DOHH2 (cell line): Measurements from ENCODE around the gene SRGAP3.

Experiments
- H3F3A ChIP-seq: fragments of 200-600 bp; sonication (generic), shearing (Covaris generic); 2 replicates; pipeline ENCODE4 v1.6.0; 2016; ENCODE audit warnings: antibody characterized with exemption, mild to moderate bottlenecking; ENCODE audit not compliant: control insufficient read depth, insufficient read depth
- H3K27ac ChIP-seq: fragments of 200-600 bp; sonication (generic); 2 replicates; pipeline ENCODE4 v1.5.1; 2014; ENCODE audit warnings: low read depth, mild to moderate bottlenecking, low read length, moderate library complexity
- H3K27me3 ChIP-seq: fragments of 200-600 bp; sonication (generic); 2 replicates; pipeline ENCODE4 v1.6.1; 2014; ENCODE audit warnings: mild to moderate bottlenecking, low read length, mixed read lengths; ENCODE audit not compliant: control insufficient read depth
- H3K36me3 ChIP-seq: fragments of 200-600 bp; sonication (generic); 2 replicates; pipeline ENCODE4 v1.6.1; 2014; ENCODE audit warnings: mild to moderate bottlenecking, low read length, moderate library complexity, mixed read lengths; ENCODE audit not compliant: control insufficient read depth
- H3K4me1 ChIP-seq: fragments of 200-600 bp; sonication (generic); 2 replicates; pipeline ENCODE4 v1.6.1; 2014; ENCODE audit warnings: mild to moderate bottlenecking, low read length, mixed read lengths; ENCODE audit not compliant: control insufficient read depth
- H3K4me2 ChIP-seq: fragments of 200-600 bp; sonication (generic); 2 replicates; pipeline ENCODE4 v1.6.0; 2014; ENCODE audit warnings: mild to moderate bottlenecking, low read length, moderate library complexity
- H3K4me3 ChIP-seq: fragments of 200-600 bp; sonication (generic); 2 replicates; pipeline ENCODE4 v1.5.1; 2014; ENCODE audit warnings: mild to moderate bottlenecking, low read length, mixed read lengths
- H3K79me2 ChIP-seq: fragments of 200-600 bp; sonication (generic); 2 replicates; pipeline ENCODE4 v1.6.1; 2014; ENCODE audit warnings: mild to moderate bottlenecking, low read length, mixed read lengths; ENCODE audit not compliant: control insufficient read depth
- H3K9me2 ChIP-seq: fragments of 200-600 bp; sonication (generic); replicated peaks from 2 replicates; pipeline ENCODE4 v1.6.1; 2014; ENCODE audit warnings: mild to moderate bottlenecking, low read length, mixed read lengths; ENCODE audit not compliant: control insufficient read depth
- H3K9me3 ChIP-seq: fragments of 200-600 bp; sonication (generic); 2 replicates; pipeline ENCODE4 v1.6.1; 2014; ENCODE audit warnings: antibody characterized with exemption, low read length, mixed read lengths; ENCODE audit not compliant: control insufficient read depth, insufficient read depth
- H4K20me1 ChIP-seq: fragments of 200-600 bp; sonication (generic); 2 replicates; pipeline ENCODE4 v1.6.0; 2014; ENCODE audit warnings: low read depth, mild to moderate bottlenecking, antibody characterized with exemption, low read length, moderate library complexity; ENCODE audit not compliant: control insufficient read depth, insufficient read depth
- CTCF ChIP-seq: fragments of 200-600 bp; sonication (generic); IDR thresholded peaks from one replicate; pipeline ENCODE4 v1.5.1; 2014; ENCODE audit warnings: antibody characterized with exemption, mild to moderate bottlenecking, low read depth, low read length; ENCODE audit not compliant: poor library complexity, severe bottlenecking
- EZH2phosphoT487 ChIP-seq: fragments of 200-600 bp; sonication (generic); IDR thresholded peaks from 2 replicates; pipeline ENCODE4 v1.6.1; 2017; ENCODE audit warnings: borderline replicate concordance, mild to moderate bottlenecking, antibody characterized with exemption, low read length, moderate library complexity, mixed read lengths

Gene SRGAP3

DNA sequence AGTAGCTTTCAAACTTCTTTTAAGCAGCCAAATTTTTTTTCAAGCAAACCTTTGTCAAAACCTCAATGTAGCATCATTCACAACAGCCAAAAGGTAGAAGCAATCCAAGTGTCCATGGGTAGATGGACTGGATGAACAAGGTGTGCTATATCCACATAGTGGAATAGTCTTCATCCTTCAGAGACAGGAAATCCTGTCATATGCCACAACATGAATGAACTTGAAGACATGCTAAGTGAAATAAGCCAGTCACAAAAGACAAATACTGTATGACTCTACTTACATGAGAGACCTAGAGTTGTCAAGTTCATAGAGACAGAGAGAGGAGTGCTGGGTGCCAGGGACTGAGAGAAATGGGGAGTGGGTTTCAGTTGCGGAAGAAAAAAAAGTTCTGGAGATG is 87.6 kb downstream of the SRGAP3 start:
- no peaks in the 10 kb centered on the region for H3F3A ChIP-seq
- H3K27me3 ChIP-seq = no peaks in the 10 kb centered on the region
- no peaks in the 10 kb centered on the region for H3K9me2 ChIP-seq
- TF ChIP-seq EZH2phosphoT487 (no peak), CTCF (no peak)
- no peak overlapping the region for H3K4me3 ChIP-seq
- H3K27ac ChIP-seq = no peak overlapping the region
- no peak overlapping the region for H3K4me2 ChIP-seq
- H4K20me1 ChIP-seq = no peaks in the 10 kb centered on the region
- H3K4me1 ChIP-seq = no peaks in the 10 kb centered on the region
- no peaks in the 10 kb centered on the region for H3K36me3 ChIP-seq
- H3K79me2 ChIP-seq = no peaks in the 10 kb centered on the region
- H3K9me3 ChIP-seq = no peaks in the 10 kb centered on the region

DNA sequence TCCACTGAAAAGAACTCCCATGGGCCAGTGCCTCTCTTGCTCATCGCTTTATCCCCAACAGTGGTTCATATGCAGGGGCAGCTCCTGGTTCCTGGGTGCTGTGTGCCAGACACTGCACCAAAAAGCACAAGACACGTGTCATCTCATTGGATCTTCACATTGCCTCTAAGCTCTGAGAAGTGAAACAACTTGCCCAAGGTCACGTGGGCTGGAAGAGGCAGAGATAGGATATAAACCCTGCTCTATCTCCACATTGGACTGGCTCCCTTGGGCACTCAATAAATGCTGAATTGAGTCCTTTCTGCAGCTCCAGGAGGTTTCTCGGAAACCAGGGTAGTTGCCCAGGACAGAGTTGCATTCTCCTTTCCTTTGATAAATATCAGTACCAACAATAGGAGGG is 88.1 kb downstream of the SRGAP3 start:
- no peaks in the 10 kb centered on the region for H3K4me1 ChIP-seq

GRCh38 chr3:9158865-9159630 is 90.4 kb downstream of the SRGAP3 start:
- no peaks in the 10 kb centered on the region for H3K79me2 ChIP-seq
- no peaks in the 10 kb centered on the region for H3K27me3 ChIP-seq
- no peaks in the 10 kb centered on the region for H3K9me2 ChIP-seq
- H4K20me1 ChIP-seq = no peaks in the 10 kb centered on the region
- no peaks in the 10 kb centered on the region for H3K4me1 ChIP-seq
- H3K27ac ChIP-seq = no peak overlapping the region
- no peaks in the 10 kb centered on the region for H3K9me3 ChIP-seq
- no peaks in the 10 kb centered on the region for H3K36me3 ChIP-seq
- H3F3A ChIP-seq = no peaks in the 10 kb centered on the region
- no peak overlapping the region for H3K4me3 ChIP-seq
- no peak overlapping the region for H3K4me2 ChIP-seq
- TF ChIP-seq CTCF (no peak), EZH2phosphoT487 (no peak)

More for the DNA sequence above, 88.1 kb downstream of the SRGAP3 start:
- Histone ChIP-seq H3K4me3 (no peak overlapping the region), H3K9me3 (no peaks in the 10 kb centered on the region), H3F3A (no peaks in the 10 kb centered on the region), H3K4me2 (no peak overlapping the region), H4K20me1 (no peaks in the 10 kb centered on the region), H3K9me2 (no peaks in the 10 kb centered on the region), H3K27me3 (no peaks in the 10 kb centered on the region), H3K79me2 (no peaks in the 10 kb centered on the region), H3K27ac (no peak overlapping the region), H3K36me3 (no peaks in the 10 kb centered on the region)
- TF ChIP-seq EZH2phosphoT487 (no peak), CTCF (no peak)
